NCI-H2081 treated with DMSO at 0.1 percent for 48 hours (cell line): ENCODE data around the gene INHA.

Source experiments
- DNase-seq: peaks from one replicate; lab custom pipeline; 2025; lab: John Stamatoyannopoulos, UW

Gene INHA

GRCh38 chr2:219575566-219576504 is 3.7 kb downstream of the INHA start:
- no peak for DNase-seq

DNA sequence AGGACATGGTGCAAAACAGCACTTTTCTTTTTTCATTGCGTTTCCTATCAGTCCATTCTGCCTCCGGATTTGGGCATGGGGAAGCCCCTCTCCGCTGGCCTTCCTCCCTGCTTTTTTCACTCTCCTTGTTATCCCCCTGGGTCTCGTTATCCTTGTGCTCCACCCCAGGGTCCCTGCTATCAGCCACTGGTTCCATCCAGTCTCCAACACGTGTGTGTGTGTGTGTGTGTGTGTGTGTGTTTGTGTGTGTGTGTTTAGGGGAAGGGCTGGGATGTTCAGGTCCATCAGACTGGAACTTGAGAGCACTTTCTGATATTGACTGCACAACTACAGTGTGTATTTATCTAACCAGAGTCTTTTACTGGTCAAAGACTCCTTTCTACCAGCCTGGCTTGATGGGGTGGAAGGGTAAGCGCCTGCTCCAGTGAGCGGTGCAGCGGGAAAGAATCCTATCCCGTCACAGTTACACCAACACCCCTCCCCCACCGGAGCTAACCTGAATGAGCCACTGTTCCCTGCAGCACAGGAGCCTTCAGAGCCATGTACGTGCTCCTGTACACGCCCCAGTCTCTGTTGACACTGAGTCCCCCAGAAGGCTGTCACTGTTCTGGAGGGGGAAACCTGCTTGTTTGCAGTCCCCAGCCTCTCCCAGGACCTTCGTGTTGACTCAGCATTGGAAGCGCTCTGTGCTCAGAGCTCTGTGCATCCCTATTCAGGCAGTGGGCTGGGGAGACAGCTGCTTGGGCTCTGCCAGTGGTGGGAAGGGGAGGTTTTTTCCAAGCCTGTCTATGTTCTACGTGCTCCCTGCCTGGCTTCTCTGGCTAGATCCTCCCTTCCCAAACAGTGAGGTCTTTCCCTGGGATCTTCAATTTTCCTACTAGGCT is 4.6 kb downstream of the INHA start:
- no peak for DNase-seq

DNA sequence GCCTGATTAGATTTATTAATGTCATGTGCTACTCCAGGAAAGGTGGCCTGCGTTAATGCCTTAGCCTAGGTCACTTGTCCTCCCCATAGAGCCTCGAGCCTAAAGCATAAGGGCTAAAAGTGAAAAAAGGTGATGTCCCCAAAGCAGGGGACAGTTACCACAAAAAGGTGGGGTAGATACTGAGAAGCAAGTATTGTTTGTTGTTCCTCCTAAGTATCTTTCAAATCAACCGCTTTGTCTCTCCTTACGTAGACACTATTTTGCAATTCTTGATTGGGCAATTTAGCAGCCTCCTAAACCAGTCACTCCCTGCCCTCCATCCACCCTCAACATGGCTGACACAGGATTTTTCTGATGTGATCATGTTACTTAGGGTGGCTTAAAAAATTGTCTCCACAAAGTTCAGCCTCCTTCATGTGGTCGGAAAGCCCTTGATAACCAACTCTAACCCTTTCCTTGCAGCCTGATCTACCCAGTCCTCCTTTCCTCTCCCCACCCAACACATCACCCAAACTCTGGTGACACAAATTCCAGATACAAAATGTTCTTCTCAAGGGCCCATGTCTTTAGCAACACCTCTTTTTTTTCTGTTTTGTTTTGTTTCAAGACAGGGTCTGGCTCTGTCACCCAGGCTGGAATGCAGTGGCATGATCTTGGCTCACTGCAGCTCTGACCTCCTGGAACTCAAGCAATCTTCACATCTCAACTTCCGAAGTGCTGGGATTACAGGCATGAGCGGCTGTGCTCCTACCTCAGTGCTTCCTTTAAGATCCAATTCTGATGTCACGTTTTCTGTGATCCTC is 6.9 kb downstream of the INHA start:
- DNase-seq = no peak

DNA sequence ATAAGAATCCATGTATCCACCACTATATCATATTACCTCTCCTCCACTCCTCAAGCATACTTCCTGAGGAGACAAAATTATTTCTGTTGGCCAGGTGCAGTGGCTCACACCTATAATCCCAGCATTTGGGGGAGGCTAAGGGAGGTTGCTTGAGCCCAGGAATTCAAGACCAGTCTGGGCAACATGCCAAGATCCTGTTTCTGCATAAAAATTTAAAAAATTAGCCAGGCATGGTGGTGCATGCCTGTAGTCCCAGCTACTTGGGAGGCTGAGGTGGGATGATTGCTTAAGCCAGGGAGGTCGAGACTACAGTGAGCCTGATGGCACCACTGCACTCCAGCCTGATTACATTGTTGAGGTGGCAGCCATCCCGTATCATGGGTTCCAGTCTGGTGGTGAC is 9.2 kb downstream of the INHA start:
- DNase-seq = no peak

GRCh38 chr2:219591091-219591490 is 19.0 kb downstream of the INHA start:
- DNase-seq = no peak

GRCh38 chr2:219592736-219593135 is 20.6 kb downstream of the INHA start:
- no peak for DNase-seq

DNA sequence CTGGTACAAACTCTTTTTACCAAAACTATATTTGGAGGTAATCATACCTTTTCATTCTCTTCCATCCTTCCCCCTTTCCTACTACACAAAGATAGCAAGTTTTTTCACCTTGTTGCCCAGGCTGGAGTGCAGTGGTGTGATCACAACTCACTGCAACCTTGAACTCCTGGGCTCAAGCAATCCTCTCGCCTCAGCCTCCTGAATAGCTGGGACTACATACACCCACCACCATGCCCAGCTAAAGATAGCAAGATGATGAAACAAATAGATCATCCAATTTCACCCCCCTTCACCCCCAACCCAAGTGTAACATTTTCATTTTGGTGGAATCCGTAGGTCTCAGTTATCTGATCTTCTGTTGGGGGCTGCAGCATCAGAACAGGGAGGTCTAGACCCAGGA is 21.0 kb downstream of the INHA start:
- no peak for DNase-seq

- no peak for DNase-seq
Measured at GRCh38 chr2:219595256-219595655, 23.1 kb downstream of the INHA start.

- DNase-seq = no peak
Measured at GRCh38 chr2:219596954-219597551, 24.9 kb downstream of the INHA start.

DNA sequence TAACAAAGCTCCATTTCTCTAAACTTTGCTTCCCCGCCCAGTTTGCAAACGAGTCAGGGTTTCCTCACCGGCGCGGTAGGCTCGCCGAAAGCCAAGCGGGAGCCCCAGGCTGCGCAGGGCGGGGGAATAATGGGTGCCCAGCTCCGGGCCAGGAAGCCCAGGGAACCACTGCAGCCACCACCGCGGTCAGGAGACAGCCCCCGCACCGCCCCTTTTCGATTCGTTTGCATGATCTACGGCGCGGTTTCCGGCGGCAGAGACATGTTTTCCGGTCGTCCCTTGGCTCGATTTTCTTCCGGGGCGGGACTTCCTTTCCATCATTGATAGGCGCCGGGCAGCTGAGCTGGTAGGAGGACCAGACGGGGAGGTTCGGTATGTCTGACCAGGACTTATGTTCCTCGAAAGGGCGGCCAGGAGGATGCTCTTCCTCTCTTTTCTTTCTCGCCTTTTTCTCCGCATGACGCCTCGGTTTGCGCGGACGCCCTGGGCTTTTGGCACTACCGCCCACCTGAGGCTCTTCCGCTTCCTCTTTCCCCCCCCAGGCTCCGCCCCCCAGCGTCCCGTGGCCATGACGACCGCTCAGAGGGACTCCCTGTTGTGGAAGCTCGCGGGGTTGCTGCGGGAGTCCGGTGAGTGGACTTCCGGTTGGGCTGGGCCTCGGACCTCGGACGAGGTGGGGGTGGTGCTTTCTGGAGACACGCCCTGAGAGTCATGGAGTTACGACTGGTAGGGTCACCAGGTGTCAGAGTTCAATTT is 25.6 kb downstream of the INHA start, which contains the start of gene STK11IP:
TSS of gene STK11IP (plus strand) at position 306 of the 756 bp plus-strand sequence. CDS start at position 569, 263 bp downstream.
- peak; percentile 85 for DNase-seq

DNA sequence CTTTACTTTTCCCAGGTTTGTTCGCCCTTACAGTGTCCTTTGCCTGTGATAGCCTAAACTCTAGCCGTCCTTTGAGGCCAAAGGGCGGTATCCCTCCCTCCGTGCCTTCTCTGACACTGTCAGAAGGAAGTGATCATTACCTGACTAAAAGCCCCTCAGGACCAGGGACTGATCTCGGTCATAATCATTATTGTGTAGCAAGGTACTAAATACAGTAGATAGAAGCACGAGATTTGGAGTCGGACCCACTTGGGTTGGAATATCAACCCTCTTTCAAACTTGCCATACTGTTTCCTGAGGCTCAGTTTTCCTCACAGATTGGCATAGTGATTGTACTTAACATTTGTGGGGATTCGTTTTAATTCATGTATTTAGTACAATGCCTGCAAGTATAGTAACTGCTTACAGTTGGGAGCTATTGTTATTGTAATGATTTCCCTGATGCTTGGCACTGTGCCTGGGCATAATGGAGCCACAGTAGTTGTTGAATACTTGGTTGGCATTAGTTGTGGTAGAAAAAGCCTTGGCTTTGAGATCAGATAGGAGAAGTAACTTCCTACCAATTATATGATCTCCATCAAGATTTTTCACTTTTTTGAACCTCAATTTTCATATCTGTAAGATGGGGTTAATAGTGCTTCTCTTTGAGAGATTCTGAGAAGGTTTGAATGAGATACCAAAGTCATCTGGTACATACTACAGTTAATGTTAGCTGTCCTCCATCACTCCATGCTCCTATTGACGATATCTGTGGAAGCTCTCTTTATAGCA is 26.4 kb downstream of the INHA start:
- no peak for DNase-seq

DNA sequence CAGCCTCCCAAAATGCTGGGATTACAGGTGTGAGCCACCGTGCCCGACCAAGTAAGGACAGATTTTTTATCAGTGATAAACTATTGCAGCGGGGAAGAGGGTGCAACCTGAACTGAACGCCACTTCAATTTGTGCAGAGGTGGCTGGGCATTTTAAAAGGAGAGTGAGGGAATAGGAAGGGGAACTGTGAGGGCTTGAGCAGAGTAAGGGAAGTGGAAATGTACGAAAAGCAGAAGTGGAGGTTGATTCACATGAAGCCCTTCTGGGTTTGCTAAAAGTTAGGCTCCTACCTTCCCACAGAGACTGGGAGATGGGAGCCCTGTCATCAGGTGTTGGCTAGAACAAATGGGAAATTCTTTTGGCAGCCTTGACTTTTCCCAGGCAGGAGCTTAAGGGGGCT is 31.7 kb downstream of the INHA start:
- DNase-seq = no peak

DNA sequence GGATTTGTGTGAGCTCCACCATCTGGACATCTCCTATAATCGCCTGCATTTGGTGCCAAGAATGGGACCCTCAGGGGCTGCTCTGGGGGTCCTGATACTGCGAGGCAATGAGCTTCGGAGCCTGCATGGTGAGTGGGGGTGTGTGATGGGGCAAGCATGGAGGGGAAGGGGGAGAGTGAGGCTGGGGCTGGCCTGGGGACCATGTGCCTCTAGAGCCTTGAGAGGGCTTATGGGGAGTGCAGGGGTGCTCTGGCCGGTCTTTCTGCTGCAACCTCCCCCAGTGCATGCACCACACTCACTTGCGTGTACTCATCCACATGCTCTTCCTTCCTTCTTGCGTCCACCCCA is 33.5 kb downstream of the INHA start:
- no peak for DNase-seq

DNA sequence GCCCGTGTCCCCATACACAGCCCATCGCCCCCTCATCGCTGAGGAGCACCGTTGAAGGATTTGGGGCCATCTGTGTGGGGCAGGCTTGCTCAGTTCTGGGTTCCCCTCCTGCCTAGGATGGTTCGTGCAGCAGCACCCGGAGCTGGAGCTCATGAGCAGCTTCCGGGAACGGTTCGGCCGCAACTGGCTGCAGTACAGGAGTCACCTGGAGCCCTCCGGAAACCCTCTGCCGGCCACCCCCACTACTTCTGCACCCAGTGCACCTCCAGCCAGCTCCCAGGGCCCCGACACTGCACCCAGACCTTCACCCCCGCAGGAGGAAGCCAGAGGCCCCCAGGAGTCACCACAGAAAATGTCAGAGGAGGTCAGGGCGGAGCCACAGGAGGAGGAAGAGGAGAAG is 35.8 kb downstream of the INHA start:
- no peak for DNase-seq

DNA sequence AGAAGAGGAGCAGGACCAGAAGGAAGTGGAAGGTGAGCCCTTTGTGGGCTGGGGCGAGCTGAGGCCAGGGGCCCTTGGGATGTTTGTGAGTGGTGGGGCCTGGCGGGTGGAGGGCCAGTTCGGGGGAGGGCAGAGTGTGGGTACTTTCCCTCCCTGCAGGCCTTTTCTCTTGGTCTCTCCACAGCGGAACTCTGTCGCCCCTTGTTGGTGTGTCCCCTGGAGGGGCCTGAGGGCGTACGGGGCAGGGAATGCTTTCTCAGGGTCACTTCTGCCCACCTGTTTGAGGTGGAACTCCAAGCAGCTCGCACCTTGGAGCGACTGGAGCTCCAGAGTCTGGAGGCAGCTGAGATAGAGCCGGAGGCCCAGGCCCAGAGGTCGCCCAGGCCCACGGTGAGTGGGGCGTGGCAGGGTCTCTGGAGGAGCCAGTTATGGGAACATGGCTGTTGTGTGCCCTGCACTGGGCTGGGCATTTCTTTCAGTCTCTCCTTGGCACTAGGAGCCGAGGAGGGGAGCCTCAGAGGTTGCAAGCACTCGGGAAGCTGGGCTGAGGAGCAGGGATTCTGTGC is 36.4 kb downstream of the INHA start:
- no peak for DNase-seq

- DNase-seq = no peak
Measured at GRCh38 chr2:219609149-219609750, 37.1 kb downstream of the INHA start.

DNA sequence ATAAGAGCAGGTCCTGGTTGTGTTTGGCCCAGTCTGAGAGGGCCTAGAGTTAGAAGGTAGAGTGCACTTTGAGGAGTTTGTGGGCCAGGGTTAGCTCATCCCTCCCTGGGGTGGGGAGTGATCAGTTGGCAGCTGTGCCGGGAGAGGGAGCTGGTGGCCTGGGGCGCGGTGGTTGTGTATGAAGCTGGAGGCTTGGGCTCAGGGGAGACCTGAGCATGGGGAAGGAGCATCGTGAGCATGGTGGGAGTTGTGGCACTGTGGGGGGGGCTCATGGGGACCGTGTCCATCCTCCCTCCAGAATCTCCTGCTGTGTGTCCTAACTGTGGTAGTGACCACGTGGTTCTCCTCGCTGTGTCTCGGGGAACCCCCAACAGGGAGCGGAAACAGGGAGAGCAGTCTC is 39.2 kb downstream of the INHA start:
- DNase-seq = no peak

DNA sequence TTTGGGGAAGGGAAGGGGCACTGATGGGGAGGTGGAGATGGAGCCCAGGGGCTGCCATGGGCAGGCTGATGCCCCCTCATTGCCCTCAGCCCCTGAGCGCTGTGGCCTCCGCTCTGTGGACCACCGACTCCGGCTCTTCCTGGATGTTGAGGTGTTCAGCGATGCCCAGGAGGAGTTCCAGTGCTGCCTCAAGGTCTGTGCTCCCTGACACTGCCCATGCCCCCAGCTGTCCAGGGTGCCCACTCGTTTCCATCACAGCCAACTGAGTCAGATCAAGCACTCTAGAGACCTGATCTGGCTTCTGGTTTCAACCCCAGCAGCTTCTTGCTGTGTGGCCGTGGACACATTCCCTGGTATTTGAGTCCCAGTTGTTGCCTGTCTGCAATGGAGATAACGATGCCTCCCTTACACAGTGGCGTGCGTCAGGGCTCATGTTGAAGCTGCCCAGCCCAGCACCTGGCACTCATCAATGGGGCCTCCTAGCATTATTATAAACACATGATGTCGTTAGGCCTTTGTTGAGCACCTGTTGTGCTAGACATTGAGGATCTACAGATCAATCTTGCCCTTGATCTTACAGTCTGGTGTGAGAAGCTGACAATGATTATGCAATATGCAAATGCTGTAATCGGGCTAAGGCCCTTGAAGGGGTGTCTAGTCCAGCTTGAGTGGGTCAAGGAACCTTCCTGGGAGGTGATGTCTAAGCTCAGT is 39.9 kb downstream of the INHA start:
- DNase-seq = no peak
